ENCODE measurements around the gene DLG2.

Gene DLG2

DNA sequence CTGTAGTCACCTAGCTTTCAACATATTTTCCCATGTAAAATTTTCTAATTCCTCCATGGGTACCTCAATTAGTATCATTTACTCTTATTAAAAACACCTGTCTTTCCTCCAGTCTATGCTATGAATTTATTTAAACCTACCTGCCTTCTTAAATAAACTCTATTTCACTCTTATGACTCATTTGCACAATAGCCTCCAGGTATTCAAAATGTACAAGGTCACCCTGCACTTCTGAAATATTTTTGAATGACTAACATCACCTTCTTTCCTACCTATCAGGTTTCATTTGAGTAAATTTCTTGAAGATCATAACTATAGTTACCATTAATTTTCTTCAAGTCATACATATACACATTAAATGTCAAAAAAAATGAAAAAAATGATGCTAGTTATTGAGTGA lies 939.7 kb downstream of the DLG2 start:
- Histone ChIP-seq H3K36me3 (ENCODE audit: insufficient read depth, low read length) (no peaks in the 10 kb centered on the region), H3K79me2 (ENCODE audit: insufficient read depth, low read length) (no peaks in the 10 kb centered on the region), H3K4me3 (ENCODE audit: low read depth, low read length, poor library complexity, severe bottlenecking) (no peak overlapping the region), H3K4me1 (ENCODE audit: insufficient read depth, low read length, severe bottlenecking) (no peaks in the 10 kb centered on the region), H3K9me3 (ENCODE audit: low read length) (no peaks in the 10 kb centered on the region), H3K27me3 (ENCODE audit: insufficient read depth, low read length) (no peaks in the 10 kb centered on the region), H3K9me2 (ENCODE audit: low read depth, low read length) (no peaks in the 10 kb centered on the region), H3K27ac (ENCODE audit: low read depth, low read length, poor library complexity, severe bottlenecking) (no peak overlapping the region), H3K9ac (ENCODE audit: low read length) (no peak overlapping the region), H2AFZ (ENCODE audit: low read length) (no peak overlapping the region), H3F3A (ENCODE audit: insufficient read depth, low read length) (no peaks in the 10 kb centered on the region), H3K4me2 (ENCODE audit: low read length) (no peak overlapping the region), H4K20me1 (ENCODE audit: insufficient read depth, low read length) (no peaks in the 10 kb centered on the region)
- TF ChIP-seq, protein P1, sequence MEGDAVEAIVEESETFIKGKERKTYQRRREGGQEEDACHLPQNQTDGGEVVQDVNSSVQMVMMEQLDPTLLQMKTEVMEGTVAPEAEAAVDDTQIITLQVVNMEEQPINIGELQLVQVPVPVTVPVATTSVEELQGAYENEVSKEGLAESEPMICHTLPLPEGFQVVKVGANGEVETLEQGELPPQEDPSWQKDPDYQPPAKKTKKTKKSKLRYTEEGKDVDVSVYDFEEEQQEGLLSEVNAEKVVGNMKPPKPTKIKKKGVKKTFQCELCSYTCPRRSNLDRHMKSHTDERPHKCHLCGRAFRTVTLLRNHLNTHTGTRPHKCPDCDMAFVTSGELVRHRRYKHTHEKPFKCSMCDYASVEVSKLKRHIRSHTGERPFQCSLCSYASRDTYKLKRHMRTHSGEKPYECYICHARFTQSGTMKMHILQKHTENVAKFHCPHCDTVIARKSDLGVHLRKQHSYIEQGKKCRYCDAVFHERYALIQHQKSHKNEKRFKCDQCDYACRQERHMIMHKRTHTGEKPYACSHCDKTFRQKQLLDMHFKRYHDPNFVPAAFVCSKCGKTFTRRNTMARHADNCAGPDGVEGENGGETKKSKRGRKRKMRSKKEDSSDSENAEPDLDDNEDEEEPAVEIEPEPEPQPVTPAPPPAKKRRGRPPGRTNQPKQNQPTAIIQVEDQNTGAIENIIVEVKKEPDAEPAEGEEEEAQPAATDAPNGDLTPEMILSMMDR (IDR thresholded peaks at IDR 0.05; ENCODE audit: low read length), result no peak
- TF ChIP-seq EZH2 (IDR thresholded peaks at IDR 0.05; ENCODE audit: borderline replicate concordance, low read length), result no peak

DNA sequence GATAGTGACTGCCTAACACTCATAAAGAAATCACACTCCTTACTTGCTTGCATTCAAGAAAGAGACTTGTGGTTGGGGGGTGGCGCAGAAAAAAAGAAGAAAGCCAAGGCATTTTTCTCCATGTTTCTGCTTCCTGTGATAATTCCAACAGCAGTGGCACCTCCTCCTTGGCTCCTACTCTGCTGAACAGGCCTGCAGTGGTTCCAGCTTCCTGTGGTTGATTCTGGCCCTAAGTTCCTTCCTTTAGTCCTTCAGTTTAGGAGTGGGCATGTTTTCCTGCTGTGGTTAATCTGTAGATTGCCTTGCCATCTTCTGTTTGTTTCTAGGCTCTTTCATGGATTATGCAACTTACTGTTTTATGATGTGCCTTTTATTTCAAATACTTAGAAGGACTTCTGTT lies 940.4 kb downstream of the DLG2 start:
- Histone ChIP-seq H2AFZ (ENCODE audit: low read length) (no peak overlapping the region), H4K20me1 (ENCODE audit: insufficient read depth, low read length) (no peaks in the 10 kb centered on the region), H3F3A (ENCODE audit: insufficient read depth, low read length) (no peaks in the 10 kb centered on the region)

DNA sequence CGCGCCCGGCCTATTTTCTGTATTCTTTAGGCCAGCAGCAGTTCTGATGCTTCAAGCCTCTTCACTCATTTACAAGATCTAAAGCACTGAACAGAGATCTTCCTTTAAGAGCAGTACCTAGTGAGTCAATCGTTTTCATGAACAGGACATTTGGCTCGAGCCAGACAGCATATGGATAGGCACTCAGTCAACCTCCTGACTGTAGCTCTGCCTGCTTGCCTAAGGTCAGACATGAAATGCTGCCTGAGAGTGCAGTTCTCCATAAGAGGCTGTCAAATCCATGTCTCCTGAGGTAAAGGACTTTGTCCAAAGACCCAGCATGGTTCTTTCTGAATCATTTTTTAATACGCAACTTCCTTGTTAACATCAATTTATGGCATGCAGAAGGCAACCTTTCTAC lies 941.2 kb downstream of the DLG2 start:
- Histone ChIP-seq H3K79me2 (ENCODE audit: insufficient read depth, low read length) (no peaks in the 10 kb centered on the region), H3K4me2 (ENCODE audit: low read length) (no peak overlapping the region), H3F3A (ENCODE audit: insufficient read depth, low read length) (no peaks in the 10 kb centered on the region), H2AFZ (ENCODE audit: low read length) (no peak overlapping the region), H3K9me3 (ENCODE audit: low read length) (no peaks in the 10 kb centered on the region), H3K4me3 (ENCODE audit: low read depth, low read length, poor library complexity, severe bottlenecking) (no peak overlapping the region), H3K4me1 (ENCODE audit: insufficient read depth, low read length, severe bottlenecking) (no peaks in the 10 kb centered on the region), H3K9me2 (ENCODE audit: low read depth, low read length) (no peaks in the 10 kb centered on the region), H3K36me3 (ENCODE audit: insufficient read depth, low read length) (no peaks in the 10 kb centered on the region), H3K9ac (ENCODE audit: low read length) (no peak overlapping the region), H4K20me1 (ENCODE audit: insufficient read depth, low read length) (no peaks in the 10 kb centered on the region), H3K27me3 (ENCODE audit: insufficient read depth, low read length) (no peaks in the 10 kb centered on the region), H3K27ac (ENCODE audit: low read depth, low read length, poor library complexity, severe bottlenecking) (no peak overlapping the region)
- TF ChIP-seq, protein P1 (IDR thresholded peaks at IDR 0.05; ENCODE audit: low read length), result no peak
- TF ChIP-seq EZH2 (IDR thresholded peaks at IDR 0.05; ENCODE audit: borderline replicate concordance, low read length), result no peak

More for the DNA sequence above, 940.4 kb downstream of the DLG2 start:
- no peaks in the 10 kb centered on the region for H3K79me2 ChIP-seq (ENCODE audit: insufficient read depth, low read length)
- H3K9me3 ChIP-seq (ENCODE audit: low read length), result no peaks in the 10 kb centered on the region
- no peak for TF ChIP-seq EZH2 (IDR thresholded peaks at IDR 0.05; ENCODE audit: borderline replicate concordance, low read length)
- TF ChIP-seq, protein P1 (IDR thresholded peaks at IDR 0.05; ENCODE audit: low read length), result no peak
- no peak overlapping the region for H3K4me3 ChIP-seq (ENCODE audit: low read depth, low read length, poor library complexity, severe bottlenecking)
- no peaks in the 10 kb centered on the region for H3K4me1 ChIP-seq (ENCODE audit: insufficient read depth, low read length, severe bottlenecking)
- no peak overlapping the region for H3K9ac ChIP-seq (ENCODE audit: low read length)
- H3K27ac ChIP-seq (ENCODE audit: low read depth, low read length, poor library complexity, severe bottlenecking), result no peak overlapping the region
- H3K9me2 ChIP-seq (ENCODE audit: low read depth, low read length), result no peaks in the 10 kb centered on the region
- no peaks in the 10 kb centered on the region for H3K36me3 ChIP-seq (ENCODE audit: insufficient read depth, low read length)
- no peak overlapping the region for H3K4me2 ChIP-seq (ENCODE audit: low read length)
- H3K27me3 ChIP-seq (ENCODE audit: insufficient read depth, low read length), result no peaks in the 10 kb centered on the region

Data from OCI-LY1 (cell line).